Uterus (tissue), 2 donors: ENCODE measurements around the gene TM9SF3.

Source experiments
- CTCF ChIP-seq, 4 experiments: fragments of 200-600 bp in 2 of 4; fragments of 450-650 bp in 2 of 4; sonication (generic) in 2 of 4; IDR thresholded peaks; one replicate each; pipeline ENCODE4 v1.5.1; 2016 to 2019; ENCODE audit warnings: antibody characterized with exemption in 4 of 4, mild to moderate bottlenecking in 2 of 4, moderate library complexity in 1 of 4
- POLR2A ChIP-seq, 2 donors: fragments of 450-650 bp; IDR thresholded peaks; one replicate each; pipeline ENCODE4 v1.6.1; 2016; ENCODE audit warnings: antibody characterized with exemption in 2 of 2, mild to moderate bottlenecking in 1 of 2, moderate library complexity in 1 of 2

GRCh38 chr10:96627292-96627691, 40.5 kb upstream of the TM9SF3 start:
- no peak for TF ChIP-seq CTCF (IDR thresholded peaks at IDR 0.05)
- no peak for TF ChIP-seq POLR2A (IDR thresholded peaks at IDR 0.05)
